K562 treated with DMSO at 1 percent for 4 hours (cell line): Measurements from ENCODE around the gene VPS50. TPM values are rescaled to one million over a fixed set of nuclear protein-coding genes. Genes with fewer than 3 reads are reported as not detected.

ENCODE experiments used
- total RNA-seq: library from RNA; unstranded; fragments of 300-600 nt; gene quantifications from 2 replicates; pipeline ENCODE4 v1.2.3, GENCODE V29; 2022; ENCODE audit not compliant: insufficient read depth

The VPS50 gene, protein sequence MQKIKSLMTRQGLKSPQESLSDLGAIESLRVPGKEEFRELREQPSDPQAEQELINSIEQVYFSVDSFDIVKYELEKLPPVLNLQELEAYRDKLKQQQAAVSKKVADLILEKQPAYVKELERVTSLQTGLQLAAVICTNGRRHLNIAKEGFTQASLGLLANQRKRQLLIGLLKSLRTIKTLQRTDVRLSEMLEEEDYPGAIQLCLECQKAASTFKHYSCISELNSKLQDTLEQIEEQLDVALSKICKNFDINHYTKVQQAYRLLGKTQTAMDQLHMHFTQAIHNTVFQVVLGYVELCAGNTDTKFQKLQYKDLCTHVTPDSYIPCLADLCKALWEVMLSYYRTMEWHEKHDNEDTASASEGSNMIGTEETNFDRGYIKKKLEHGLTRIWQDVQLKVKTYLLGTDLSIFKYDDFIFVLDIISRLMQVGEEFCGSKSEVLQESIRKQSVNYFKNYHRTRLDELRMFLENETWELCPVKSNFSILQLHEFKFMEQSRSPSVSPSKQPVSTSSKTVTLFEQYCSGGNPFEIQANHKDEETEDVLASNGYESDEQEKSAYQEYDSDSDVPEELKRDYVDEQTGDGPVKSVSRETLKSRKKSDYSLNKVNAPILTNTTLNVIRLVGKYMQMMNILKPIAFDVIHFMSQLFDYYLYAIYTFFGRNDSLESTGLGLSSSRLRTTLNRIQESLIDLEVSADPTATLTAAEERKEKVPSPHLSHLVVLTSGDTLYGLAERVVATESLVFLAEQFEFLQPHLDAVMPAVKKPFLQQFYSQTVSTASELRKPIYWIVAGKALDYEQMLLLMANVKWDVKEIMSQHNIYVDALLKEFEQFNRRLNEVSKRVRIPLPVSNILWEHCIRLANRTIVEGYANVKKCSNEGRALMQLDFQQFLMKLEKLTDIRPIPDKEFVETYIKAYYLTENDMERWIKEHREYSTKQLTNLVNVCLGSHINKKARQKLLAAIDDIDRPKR
- 7.8 and 8.4 TPM in 2 replicates for total RNA-seq

DNA sequence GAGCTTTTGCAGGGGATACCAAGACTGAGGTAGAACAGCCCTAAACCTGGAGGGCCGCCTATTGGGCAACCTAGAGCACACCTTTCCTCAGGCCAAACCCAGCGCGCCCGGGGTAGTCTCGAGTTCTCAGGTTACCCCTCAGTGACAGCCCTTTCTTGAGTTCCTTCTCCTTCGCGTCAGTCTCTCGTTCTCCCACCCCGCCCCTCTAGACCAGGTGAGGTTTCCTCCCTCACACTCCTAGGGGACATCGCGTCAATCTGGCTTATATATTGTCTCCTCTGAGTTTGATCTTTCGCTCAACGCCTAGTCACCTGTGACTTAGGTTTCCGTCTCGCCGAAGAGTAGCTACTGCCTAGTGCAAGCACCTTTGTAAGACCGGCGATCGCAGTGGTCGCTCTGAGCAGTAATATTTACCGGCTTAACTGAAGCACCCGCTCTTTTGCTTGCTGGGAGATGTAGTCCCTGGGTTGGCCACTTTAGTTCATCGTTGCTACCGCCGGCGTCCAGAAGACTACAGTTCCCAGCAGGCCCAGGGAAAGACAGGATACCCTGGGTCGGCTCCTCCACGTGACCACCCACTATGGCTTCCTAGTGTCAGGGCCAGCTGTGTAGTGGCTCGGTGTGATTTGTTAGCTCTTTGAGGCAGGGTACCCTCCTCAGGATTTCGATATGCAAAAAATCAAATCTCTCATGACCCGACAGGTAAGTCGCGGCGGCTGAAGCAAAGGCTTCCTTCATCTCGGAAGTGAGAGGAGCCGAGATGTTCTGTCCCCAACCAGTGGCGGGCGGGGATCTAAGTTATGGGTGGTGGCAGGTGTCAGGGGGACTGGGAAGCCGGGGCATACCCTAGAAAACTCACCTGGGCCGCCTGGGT, at the start of gene VPS50:
TSS of gene VPS50 (plus strand) at position 568 of the 874 bp plus-strand sequence. CDS start at position 670, 102 bp downstream.

DNA sequence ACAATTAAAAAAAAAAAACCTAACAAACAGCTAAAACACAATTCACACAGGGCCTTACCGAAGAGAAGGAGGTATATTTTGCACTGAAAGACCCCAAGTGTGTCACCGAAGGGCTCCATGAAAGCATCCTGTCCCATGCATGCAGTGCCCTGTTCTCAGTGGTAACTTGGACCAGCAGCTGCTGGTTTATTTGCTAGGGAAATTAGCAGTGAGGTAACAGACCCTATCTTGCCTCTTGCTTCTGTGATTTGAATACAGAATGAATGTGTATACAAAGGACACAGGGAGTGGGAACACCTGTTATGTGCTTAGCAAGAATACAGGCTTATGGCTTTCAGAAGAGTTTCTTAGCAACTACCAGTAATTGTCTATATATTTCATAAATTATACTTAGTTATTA, 5.9 kb upstream of the VPS50 start, which contains the start of gene HEPACAM2:
TSS of gene HEPACAM2 (minus strand) at position 160 of the 400 bp plus-strand sequence.

Other genes with a start within 250 kb of the VPS50 start
- gene SAMD9, start 114.4 kb upstream of the VPS50 start, total RNA-seq = 1.0 and 1.9 TPM in 2 replicates
- gene SAMD9L, start 84.0 kb upstream of the VPS50 start, total RNA-seq = 0.19 and 1.5 TPM in 2 replicates
- gene HEPACAM2, start 5.9 kb upstream of the VPS50 start, total RNA-seq = 6.5 and 7.5 TPM in 2 replicates